SK-N-SH (cell line): Measurements from ENCODE around the gene TRAF3IP1. TPM values are rescaled to one million over a fixed set of nuclear protein-coding genes. Genes with fewer than 3 reads are reported as not detected.

Experiments
- CTCF ChIA-PET: fragments of 300-600, 350-600 bp; formaldehyde crosslinking; extraction: SDS; loops from one replicate; lab custom pipeline; 2021; lab: Yijun Ruan, JAX
- POLR2A ChIA-PET: fragments of 350-600 bp; sonication (Branson Sonifier 250); formaldehyde crosslinking; extraction: SDS; loops from one replicate; lab custom pipeline; 2020; ENCODE audit warnings: antibody characterized with exemption, inconsistent platforms; lab: Yijun Ruan, JAX
- DNase-seq: peaks from one replicate; pipeline ENCODE4 v3.0.0; 2012
- H2AFZ ChIP-seq: fragments of 200-600 bp; sonication (generic); 2 replicates; pipeline ENCODE4 v1.8.1; 2016; ENCODE audit warnings: antibody characterized with exemption, mild to moderate bottlenecking, low read depth
- H3F3A ChIP-seq: fragments of 200-600 bp; sonication (generic); replicated peaks from 2 replicates; pipeline ENCODE3; 2016; ENCODE audit warnings: antibody characterized with exemption, mild to moderate bottlenecking; ENCODE audit not compliant: insufficient read depth
- H3K27ac ChIP-seq, 2 experiments: fragments of 200-500 bp in 1 of 2; fragments of 200-600 bp in 1 of 2; sonication (Bioruptor generic) in 1 of 2; sonication (generic), shearing (Covaris generic) in 1 of 2; 2 replicates each; pipeline versions ENCODE4 v1.5.1 to v1.6.1; 2014 to 2016; ENCODE audit warnings: low read depth in 2 of 2, inconsistent platforms in 1 of 2, low read length in 1 of 2, mild to moderate bottlenecking in 1 of 2, mixed read lengths in 1 of 2
- H3K27me3 ChIP-seq: fragments of 200-600 bp; sonication (generic), shearing (Covaris generic); 2 replicates; pipeline ENCODE4 v1.6.1; 2016; ENCODE audit warnings: mixed run types; ENCODE audit not compliant: insufficient read depth
- H3K36me3 ChIP-seq, 2 experiments: fragments of 200-500 bp in 1 of 2; fragments of 200-600 bp in 1 of 2; sonication (Bioruptor generic) in 1 of 2; sonication (generic) in 1 of 2; replicated peaks in 1 of 2; 2 replicates each; pipeline versions ENCODE3 to v1.5.1; 2014 to 2016; ENCODE audit warnings: low read length in 1 of 2, mild to moderate bottlenecking in 1 of 2; ENCODE audit not compliant: insufficient read depth in 2 of 2, control insufficient read depth in 1 of 2
- H3K4me1 ChIP-seq, 2 experiments: fragments of 200-500 bp in 1 of 2; fragments of 200-600 bp in 1 of 2; sonication (Bioruptor generic) in 1 of 2; sonication (generic), shearing (Covaris generic) in 1 of 2; 2 replicates each; pipeline versions ENCODE4 v1.5.1 to v1.6.1; 2014 to 2016; ENCODE audit warnings: low read depth in 1 of 2, low read length in 1 of 2, mixed run types in 1 of 2; ENCODE audit not compliant: insufficient read depth in 2 of 2, control insufficient read depth in 1 of 2
- H3K4me2 ChIP-seq: fragments of 200-600 bp; sonication (generic), shearing (Covaris generic); 2 replicates; pipeline ENCODE4 v1.6.1; 2017; ENCODE audit warnings: mixed run types
- H3K4me3 ChIP-seq, 2 experiments: fragments of 200-500 bp in 1 of 2; fragments of 200-600 bp in 1 of 2; sonication (Bioruptor generic) in 1 of 2; sonication (generic), shearing (Covaris generic) in 1 of 2; 2 replicates each; pipeline versions ENCODE4 v1.5.1 to v1.8.1; 2014 to 2016; ENCODE audit warnings: low read depth in 2 of 2, inconsistent platforms in 1 of 2, low read length in 1 of 2, mild to moderate bottlenecking in 1 of 2, mixed read lengths in 1 of 2, moderate library complexity in 1 of 2
- H3K79me2 ChIP-seq: fragments of 200-600 bp; sonication (generic); 2 replicates; pipeline ENCODE4 v1.8.1; 2017; ENCODE audit warnings: mild to moderate bottlenecking; ENCODE audit not compliant: insufficient read depth
- H3K9ac ChIP-seq: fragments of 200-600 bp; sonication (generic); 2 replicates; pipeline ENCODE4 v1.6.1; 2017; ENCODE audit warnings: mixed run types
- H3K9me2 ChIP-seq: fragments of 200-600 bp; sonication (generic); 2 replicates; pipeline ENCODE4 v1.6.1; 2017; ENCODE audit warnings: mixed run types
- H3K9me3 ChIP-seq: fragments of 200-600 bp; sonication (generic); 2 replicates; pipeline ENCODE4 v1.6.1; 2017; ENCODE audit warnings: mixed run types, mild to moderate bottlenecking, moderate library complexity
- H4K20me1 ChIP-seq: fragments of 200-600 bp; sonication (generic); 2 replicates; pipeline ENCODE4 v1.6.1; 2017; ENCODE audit warnings: mild to moderate bottlenecking, mixed run types; ENCODE audit not compliant: insufficient read depth
- CHD2 ChIP-seq: fragments of 150-350 bp; IDR thresholded peaks from 2 replicates; pipeline ENCODE4 v1.6.1; 2018; ENCODE audit warnings: low read length; ENCODE audit not compliant: partially characterized antibody
- ELF1 ChIP-seq: IDR thresholded peaks from 2 replicates; pipeline ENCODE4 v1.4.0; 2012
- EP300 ChIP-seq, 2 experiments: IDR thresholded peaks; 2 replicates each; pipeline versions ENCODE4 v1.4.0 to v1.6.1; 2012; ENCODE audit warnings: borderline replicate concordance in 1 of 2, low read depth in 1 of 2, low read length in 1 of 2
- FOSL2 ChIP-seq: IDR thresholded peaks from 2 replicates; pipeline ENCODE4 v1.4.0; 2012; ENCODE audit warnings: low read depth, mild to moderate bottlenecking, moderate library complexity, borderline replicate concordance
- FOXM1 ChIP-seq: IDR thresholded peaks from 2 replicates; pipeline ENCODE4 v1.4.0; 2012; ENCODE audit warnings: low read depth, mild to moderate bottlenecking
- GABPA ChIP-seq: IDR thresholded peaks from 2 replicates; pipeline ENCODE4 v1.4.0; 2012; ENCODE audit warnings: low read depth, mild to moderate bottlenecking
- NFIC ChIP-seq: IDR thresholded peaks from 2 replicates; pipeline ENCODE4 v1.4.0; 2012; ENCODE audit warnings: borderline replicate concordance
- POLR2AphosphoS5 ChIP-seq: IDR thresholded peaks from 2 replicates; pipeline ENCODE4 v1.6.1; 2012; ENCODE audit warnings: low read depth, low read length
- RCOR1 ChIP-seq: fragments of 150-350 bp; IDR thresholded peaks from 2 replicates; pipeline ENCODE4 v1.6.1; 2017; ENCODE audit warnings: antibody characterized with exemption, low read length
- RXRA ChIP-seq: IDR thresholded peaks from 2 replicates; pipeline ENCODE4 v1.4.0; 2012; ENCODE audit warnings: low read depth, mild to moderate bottlenecking, borderline replicate concordance
- SMC3 ChIP-seq: IDR thresholded peaks from 2 replicates; pipeline ENCODE4 v1.6.1; 2012; ENCODE audit warnings: low read depth, low read length, improper control_type of control experiment
- TAF1 ChIP-seq: IDR thresholded peaks from 2 replicates; pipeline ENCODE4 v1.6.1; 2012; ENCODE audit warnings: low read depth, mild to moderate bottlenecking, low read length, moderate library complexity, borderline replicate concordance
- USF2 ChIP-seq: fragments of 150-350 bp; IDR thresholded peaks from 2 replicates; pipeline ENCODE4 v1.6.1; 2017; ENCODE audit warnings: antibody characterized with exemption, low read length, low read depth, borderline replicate concordance
- YY1 ChIP-seq: IDR thresholded peaks from 2 replicates; pipeline ENCODE4 v1.4.0; 2012; ENCODE audit warnings: low read depth, mild to moderate bottlenecking
- ZBTB33 ChIP-seq: IDR thresholded peaks from 2 replicates; pipeline ENCODE4 v1.4.0; 2012; ENCODE audit warnings: low read depth, borderline replicate concordance
- WGBS: methylation state at CpG from one replicate; pipeline ENCODE4 v1.1.6; 2017; ENCODE audit warnings: low lambda C conversion rate; 5-methylcytosine and 5-hydroxymethylcytosine counted together
- polyA plus RNA-seq, 3 experiments: library from polyadenylated mRNA; depleted of rRNA; stranded (reverse); fragments of >200 nt; gene quantifications; 2 replicates each; pipeline ENCODE4 v1.2.3, GENCODE V29; 2012

TRAF3IP1 gene
- polyA plus RNA-seq, 1 of the 3 experiments (the other 2 are of a cell fraction): 15.0 TPM

- Histone ChIP-seq H3K4me2 (no peak overlapping the region), H3K27me3 (no peaks in the 10 kb centered on the region), H3F3A (no peaks in the 10 kb centered on the region), H3K9me2 (no peaks in the 10 kb centered on the region), H3K4me3 (no peak overlapping the region), H3K36me3 (peaks cover 0 to 4% of the 10 kb centered on the region in 2 experiments), H3K9me3 (no peaks in the 10 kb centered on the region), H3K4me1 (peaks cover 0 to 4% of the 10 kb centered on the region in 2 experiments; a peak in 1 of 4 replicates), H2AFZ (no peak overlapping the region), H3K9ac (no peak overlapping the region), H3K27ac (no peak overlapping the region), H3K79me2 (no peaks in the 10 kb centered on the region), H4K20me1 (no peaks in the 10 kb centered on the region)
- ChIA-PET CTCF (interaction anchor here (1.8 to 4.8 kb wide), 3 partner anchors 24 to 416 kb away, joined by 5 to 35 read pairs (median 8); no protein-coding TSS in a partner anchor), POLR2A (no interaction called here)
- no peak for TF ChIP-seq RXRA
- no peak for TF ChIP-seq CHD2
- TF ChIP-seq FOSL2: no peak
- no peak for TF ChIP-seq ZBTB33
- TF ChIP-seq RCOR1: no peak
- TF ChIP-seq SMC3: no peak
- no peak for DNase-seq
- 94% methylated on average over 10 of the region's 10 CpGs for WGBS
These were observed 49.3 kb downstream of the TRAF3IP1 start for GRCh38 chr2:238369591-238370040.

- POLR2A ChIA-PET: no interaction called here
- H3K27me3 ChIP-seq: no peaks in the 10 kb centered on the region
- no peaks in the 10 kb centered on the region for H3K79me2 ChIP-seq
- WGBS: 82% methylated on average over 10 of the region's 10 CpGs
- CTCF ChIA-PET: interaction anchor here (0.6 to 4.8 kb wide), 22 partner anchors 9 to 1688 kb away, joined by 3 to 35 read pairs (median 4); no protein-coding TSS in a partner anchor
- peaks cover 0 to 4% of the 10 kb centered on the region in 2 experiments; a peak in 1 of 4 replicates for H3K4me1 ChIP-seq
- no peaks in the 10 kb centered on the region for H4K20me1 ChIP-seq
- H3K4me3 ChIP-seq: no peak overlapping the region
- no peaks in the 10 kb centered on the region for H3F3A ChIP-seq
- no peaks in the 10 kb centered on the region for H3K9me3 ChIP-seq
- no peak overlapping the region for H3K4me2 ChIP-seq
- no peak overlapping the region for H3K27ac ChIP-seq
- no peaks in the 10 kb centered on the region for H3K9me2 ChIP-seq
- DNase-seq: no peak
- TF ChIP-seq YY1 (no peak), RXRA (no peak), POLR2AphosphoS5 (no peak), NFIC (no peak), FOXM1 (no peak), SMC3 (no peak), TAF1 (no peak), ELF1 (no peak), USF2 (no peak), ZBTB33 (no peak), GABPA (no peak), EP300 (IDR thresholded peaks at IDR 0.05; ENCODE audit: borderline replicate concordance in 1 of 2, low read depth in 1 of 2, low read length in 1 of 2) (no peak)
- no peak overlapping the region for H2AFZ ChIP-seq
- H3K9ac ChIP-seq: no peak overlapping the region
- H3K36me3 ChIP-seq: peaks cover 0 to 4% of the 10 kb centered on the region in 2 experiments
These were observed 49.9 kb downstream of the TRAF3IP1 start for GRCh38 chr2:238370094-238370822.
